DND-41 (cell line): Measurements from ENCODE around the gene NUP133.

Source experiments
- ATAC-seq: fragments of 200-7000 bp; cut with Tn5 transposase; 3 replicates; pipeline ENCODE4 v1.9.1; 2021; ENCODE audit warnings: low read depth; ENCODE audit not compliant: insufficient read depth
- DNase-seq: peaks from one replicate; pipeline ENCODE4 v3.0.0-alpha.2; 2020
- H2AFZ ChIP-seq: 2 replicates; pipeline ENCODE4 v1.6.0; 2012; ENCODE audit warnings: low read depth, low read length
- H3K27ac ChIP-seq: 2 replicates; pipeline ENCODE4 v1.5.1; 2012; ENCODE audit warnings: low read length, inconsistent platforms
- H3K27me3 ChIP-seq: fragments of 200-600 bp; sonication (generic); 2 replicates; pipeline ENCODE4 v1.6.0; 2012; ENCODE audit warnings: low read length, mild to moderate bottlenecking, inconsistent platforms; ENCODE audit not compliant: insufficient read depth, poor library complexity
- H3K36me3 ChIP-seq: 2 replicates; pipeline ENCODE4 v1.5.1; 2012; ENCODE audit warnings: low read length, inconsistent platforms; ENCODE audit not compliant: insufficient read depth
- H3K4me1 ChIP-seq: 2 replicates; pipeline ENCODE4 v1.5.1; 2012; ENCODE audit warnings: mild to moderate bottlenecking, low read length; ENCODE audit not compliant: insufficient read depth
- H3K4me2 ChIP-seq: 2 replicates; pipeline ENCODE4 v1.6.0; 2012; ENCODE audit warnings: mild to moderate bottlenecking, moderate library complexity, low read length, inconsistent platforms; ENCODE audit not compliant: insufficient read depth
- H3K4me3 ChIP-seq, 2 experiments: fragments of 200-600 bp in 1 of 2; shearing (Covaris generic) in 1 of 2; 2 replicates each; pipeline ENCODE4 v1.5.1; 2012 to 2016; ENCODE audit warnings: inconsistent platforms in 2 of 2, low read length in 2 of 2, mild to moderate bottlenecking in 2 of 2, low read depth in 1 of 2, moderate library complexity in 1 of 2
- H3K79me2 ChIP-seq: 2 replicates; pipeline ENCODE4 v1.6.0; 2012; ENCODE audit warnings: low read length, inconsistent platforms; ENCODE audit not compliant: insufficient read depth
- H3K9ac ChIP-seq: 2 replicates; pipeline ENCODE4 v1.6.0; 2012; ENCODE audit warnings: low read depth, mild to moderate bottlenecking, inconsistent platforms, low read length, moderate library complexity
- H3K9me3 ChIP-seq: 2 replicates; pipeline ENCODE4 v1.5.1; 2012; ENCODE audit warnings: low read length, moderate library complexity, mild to moderate bottlenecking, inconsistent platforms; ENCODE audit not compliant: insufficient read depth, severe bottlenecking
- H4K20me1 ChIP-seq: 2 replicates; pipeline ENCODE4 v1.6.0; 2012; ENCODE audit warnings: low read length; ENCODE audit not compliant: insufficient read depth
- EZH2 ChIP-seq: IDR thresholded peaks from 3 replicates; pipeline ENCODE4 v1.6.1; 2012; ENCODE audit warnings: borderline replicate concordance, low read depth, mild to moderate bottlenecking, moderate library complexity, low read length, inconsistent platforms; ENCODE audit not compliant: severe bottlenecking
- TF ChIP-seq, protein P1 (sequence below): IDR thresholded peaks from 2 replicates; pipeline ENCODE4 v1.5.1; 2012; ENCODE audit warnings: borderline replicate concordance, low read length, moderate library complexity, mild to moderate bottlenecking; ENCODE audit not compliant: poor library complexity, severe bottlenecking; ENCODE audit errors: extremely low read depth

The NUP133 gene

DNA sequence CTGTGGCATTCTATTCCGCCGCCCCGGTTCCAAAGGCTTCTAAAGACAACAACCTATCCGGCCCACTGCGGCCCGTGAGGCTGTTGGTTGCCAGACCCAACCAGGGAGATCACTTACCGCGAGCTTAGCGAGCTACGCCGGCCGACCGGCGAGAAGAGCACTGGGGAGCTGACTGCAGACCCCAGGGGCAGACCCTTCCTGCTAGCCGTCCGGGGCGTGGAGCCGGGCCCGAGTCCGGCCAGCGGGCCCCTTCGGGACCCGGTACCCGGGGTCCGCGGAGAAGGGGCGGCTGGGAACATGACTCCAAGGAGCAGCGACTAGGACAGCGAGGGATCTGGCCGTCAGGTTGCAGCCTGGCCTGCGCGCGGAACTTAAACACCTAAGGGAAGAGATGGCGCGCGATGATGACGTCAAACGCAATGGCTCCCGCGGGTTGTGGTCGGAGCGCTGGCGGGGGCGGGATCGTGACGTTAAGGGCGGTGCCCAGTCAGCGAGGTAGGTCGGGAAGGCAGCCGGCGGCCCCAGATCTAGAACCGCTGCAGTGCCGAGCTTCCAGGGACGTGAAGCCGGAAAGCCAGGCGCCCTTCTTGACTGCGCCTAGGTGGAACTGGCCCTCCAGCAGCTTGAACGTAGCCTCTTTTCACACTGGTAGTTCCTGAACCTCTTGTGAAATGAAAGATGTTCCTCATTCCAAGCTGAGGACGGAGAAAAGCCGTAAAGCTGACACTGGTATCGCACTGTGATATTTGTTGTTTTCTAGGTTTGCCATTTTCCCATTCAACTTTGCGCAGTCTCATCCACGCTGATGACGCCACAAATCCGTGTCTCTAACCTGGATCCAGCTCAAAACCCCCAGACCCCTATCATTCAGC lies at the start of gene NUP133:
NUP133 (minus strand) TSS at position 391 of the 872 bp plus-strand sequence; CDS start at position 299, 92 bp downstream.
- peaks cover 43% of the 10 kb centered on the region for H3K79me2 ChIP-seq

DNA sequence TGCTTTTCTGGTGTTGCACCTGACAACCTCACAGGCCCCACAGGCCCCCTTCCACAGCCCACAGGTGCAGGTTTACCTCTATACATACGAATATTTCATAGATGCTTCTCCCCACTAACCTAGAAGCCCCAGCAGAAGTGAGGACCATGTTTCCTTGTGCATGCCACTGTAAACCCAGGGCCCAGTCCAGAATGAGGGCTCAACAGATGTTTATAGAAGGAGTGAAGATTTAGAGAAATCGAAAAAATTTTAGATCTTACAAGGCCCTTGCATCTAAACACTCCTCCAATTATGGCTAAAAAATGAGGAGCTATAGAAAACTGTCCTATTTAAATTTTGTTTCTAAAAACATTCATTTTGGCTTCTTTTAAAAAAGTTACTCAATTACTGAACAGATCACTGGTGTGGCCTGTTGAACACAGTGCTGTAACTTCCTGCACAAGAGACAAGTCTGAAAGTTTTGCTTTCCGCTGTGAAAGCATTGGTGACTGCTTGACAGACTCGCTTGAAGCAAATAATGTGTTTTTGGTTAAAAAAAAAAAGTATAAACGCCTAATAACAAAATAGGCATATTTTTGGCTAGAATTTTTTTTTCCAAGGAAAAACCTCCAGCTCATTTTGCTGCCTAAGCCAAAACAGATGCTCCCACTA lies 49.2 kb upstream of the NUP133 start:
- Histone ChIP-seq H3K4me1 (peaks cover 44% of the 10 kb centered on the region), H3K4me2 (peak overlapping the region; percentile 83), H3K27ac (peak overlapping the region; percentile 73), H3K4me3 (peak overlapping the region; percentile 38 to 72; a peak in 3 of 4 replicates), H2AFZ (peak overlapping the region; percentile 88), H3K36me3 (peaks cover 4% of the 10 kb centered on the region), H4K20me1 (peaks cover 20% of the 10 kb centered on the region), H3K27me3 (no peaks in the 10 kb centered on the region), H3K9ac (peak overlapping the region; percentile 84), H3K9me3 (no peaks in the 10 kb centered on the region), H3K79me2 (peaks cover 63% of the 10 kb centered on the region)
- ATAC-seq (no peak), DNase-seq (peak; percentile 25)
- TF ChIP-seq EZH2, result no peak
- TF ChIP-seq, protein P1, sequence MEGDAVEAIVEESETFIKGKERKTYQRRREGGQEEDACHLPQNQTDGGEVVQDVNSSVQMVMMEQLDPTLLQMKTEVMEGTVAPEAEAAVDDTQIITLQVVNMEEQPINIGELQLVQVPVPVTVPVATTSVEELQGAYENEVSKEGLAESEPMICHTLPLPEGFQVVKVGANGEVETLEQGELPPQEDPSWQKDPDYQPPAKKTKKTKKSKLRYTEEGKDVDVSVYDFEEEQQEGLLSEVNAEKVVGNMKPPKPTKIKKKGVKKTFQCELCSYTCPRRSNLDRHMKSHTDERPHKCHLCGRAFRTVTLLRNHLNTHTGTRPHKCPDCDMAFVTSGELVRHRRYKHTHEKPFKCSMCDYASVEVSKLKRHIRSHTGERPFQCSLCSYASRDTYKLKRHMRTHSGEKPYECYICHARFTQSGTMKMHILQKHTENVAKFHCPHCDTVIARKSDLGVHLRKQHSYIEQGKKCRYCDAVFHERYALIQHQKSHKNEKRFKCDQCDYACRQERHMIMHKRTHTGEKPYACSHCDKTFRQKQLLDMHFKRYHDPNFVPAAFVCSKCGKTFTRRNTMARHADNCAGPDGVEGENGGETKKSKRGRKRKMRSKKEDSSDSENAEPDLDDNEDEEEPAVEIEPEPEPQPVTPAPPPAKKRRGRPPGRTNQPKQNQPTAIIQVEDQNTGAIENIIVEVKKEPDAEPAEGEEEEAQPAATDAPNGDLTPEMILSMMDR, result no peak

More for the DNA sequence above, at the start of gene NUP133:
- H3K4me1 ChIP-seq, result peaks cover 33% of the 10 kb centered on the region
- peak within 1 kb of the TSS; percentile 78 for H3K27ac ChIP-seq
- peak; percentile 97 for ATAC-seq
- H2AFZ ChIP-seq, result peak within 1 kb of the TSS; percentile 91
- no peaks in the 10 kb centered on the region for H4K20me1 ChIP-seq
- H3K9ac ChIP-seq, result peak within 1 kb of the TSS; percentile 89
- peak; percentile 97 for DNase-seq
- peak within 1 kb of the TSS; percentile 90 for H3K4me2 ChIP-seq
- peaks cover 12% of the 10 kb centered on the region for H3K36me3 ChIP-seq
- no peaks in the 10 kb centered on the region for H3K27me3 ChIP-seq
- TF ChIP-seq EZH2, result no peak
- TF ChIP-seq, protein P1, result no peak
- H3K9me3 ChIP-seq, result no peaks in the 10 kb centered on the region
- H3K4me3 ChIP-seq, result peak within 1 kb of the TSS; percentile 85 to 88

DNA sequence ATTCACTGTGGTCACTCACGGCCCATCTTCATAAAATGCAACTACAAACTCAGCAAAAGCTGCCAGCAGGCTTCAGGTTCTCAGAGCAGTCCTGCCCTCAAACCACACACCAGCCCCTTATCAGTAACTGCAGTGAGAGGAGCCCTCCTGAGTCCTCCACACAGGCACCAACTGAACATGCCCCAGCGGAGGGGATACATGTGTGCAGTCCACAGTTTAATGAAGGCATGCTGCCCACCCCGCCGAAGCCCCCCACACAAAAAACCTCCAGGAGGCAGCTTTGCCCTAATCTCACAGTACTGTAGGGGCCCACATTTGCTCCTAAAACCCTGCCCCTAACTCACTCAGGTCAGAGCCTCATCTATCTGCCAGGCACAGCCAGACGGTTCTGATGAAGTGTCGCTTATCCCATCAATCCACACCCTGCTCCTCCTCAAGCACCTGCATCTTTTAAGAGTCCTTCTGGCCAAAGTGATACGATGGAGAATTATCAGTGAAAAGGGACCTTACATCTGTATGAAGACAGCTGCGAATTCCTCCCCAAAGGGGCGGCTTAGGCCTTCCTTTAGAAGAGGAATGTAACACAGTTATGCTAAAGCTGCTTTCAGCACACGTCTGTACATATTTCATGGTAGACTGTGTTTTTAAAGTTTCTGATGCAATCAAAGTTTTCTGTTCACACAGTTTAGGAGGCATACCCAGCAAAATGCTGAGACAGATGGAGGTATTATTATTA lies 46.9 kb upstream of the NUP133 start:
- TF ChIP-seq, protein P1, result no peak
- no peak for TF ChIP-seq EZH2
- Histone ChIP-seq H4K20me1 (peaks cover 25% of the 10 kb centered on the region), H3K27ac (no peak overlapping the region), H3K9me3 (no peaks in the 10 kb centered on the region), H3K9ac (no peak overlapping the region), H3K4me2 (peak overlapping the region; percentile 29; the same call in 1 of the 2 replicates), H3K4me3 (no peak overlapping the region), H3K79me2 (peaks cover 86% of the 10 kb centered on the region), H3K4me1 (peaks cover 42% of the 10 kb centered on the region), H3K36me3 (peaks cover 4% of the 10 kb centered on the region), H3K27me3 (no peaks in the 10 kb centered on the region), H2AFZ (no peak overlapping the region)
- ATAC-seq, result no peak
- DNase-seq, result peak; percentile 16
